Cardiac muscle cell (in vitro differentiated cells and primary cell): ENCODE data around the gene CCDC33. TPM values are rescaled to one million over a fixed set of nuclear protein-coding genes. Genes with fewer than 3 reads are reported as not detected.

Source experiments
- DNase-seq, 2 donors: peaks; one replicate each; pipeline versions ENCODE4 v3.0.0 to v3.0.0-alpha.2; 2010 to 2017; ENCODE audit warnings: low read depth in 1 of 2, low spot score in 1 of 2
- H3K27ac ChIP-seq: fragments of 200-600 bp; sonication (generic); 2 replicates; pipeline ENCODE4 v1.5.1; 2016
- H3K27me3 ChIP-seq: fragments of 200-600 bp; sonication (generic); 2 replicates; pipeline ENCODE4 v1.6.0; 2016; ENCODE audit warnings: control low read depth
- H3K36me3 ChIP-seq: fragments of 200-600 bp; sonication (generic); 2 replicates; pipeline ENCODE4 v1.5.1; 2016; ENCODE audit warnings: control low read depth
- H3K4me1 ChIP-seq: fragments of 200-600 bp; sonication (generic); 2 replicates; pipeline ENCODE4 v1.8.1; 2017; ENCODE audit warnings: low read depth, mild to moderate bottlenecking, mixed run types
- H3K4me3 ChIP-seq: fragments of 200-600 bp; sonication (generic); 2 replicates; pipeline ENCODE4 v1.5.1; 2016; ENCODE audit warnings: mild to moderate bottlenecking
- H3K9me3 ChIP-seq: fragments of 200-600 bp; sonication (generic); 2 replicates; pipeline ENCODE4 v1.5.1; 2017; ENCODE audit warnings: low read depth, mild to moderate bottlenecking, control low read depth
- CTCF ChIP-seq: IDR thresholded peaks from 2 replicates; pipeline ENCODE4 v1.5.1; 2012; ENCODE audit warnings: low read depth, mild to moderate bottlenecking, low read length
- polyA plus RNA-seq: library from polyadenylated mRNA; unstranded; fragments of >200 nt; fragmentation: Nextera tagmentation; extraction: Ambion mirVana; gene quantifications from 2 replicates; pipeline ENCODE4 v1.2.1, GENCODE V29; 2016
- total RNA-seq: library from RNA; depleted of rRNA; stranded (reverse); fragments of >200 nt; gene quantifications from 2 replicates; pipeline ENCODE4 v1.2.3, GENCODE V29; 2016

The CCDC33 gene
- total and polyA plus RNA-seq, 2 experiments from 2014 or later = 3.1 to 9.5 TPM

- Histone ChIP-seq H3K36me3 (no peaks in the 10 kb centered on the region), H3K9me3 (no peaks in the 10 kb centered on the region), H3K27ac (peak overlapping the region; percentile 83), H3K4me3 (no peak overlapping the region), H3K4me1 (peaks cover 47% of the 10 kb centered on the region), H3K27me3 (no peaks in the 10 kb centered on the region)
- DNase-seq = peak; percentile 57 to 95
- TF ChIP-seq CTCF = no peak
These were observed 26.0 kb upstream of the CCDC33 start for GRCh38 chr15:74209997-74210671.

- no peak for TF ChIP-seq CTCF
- Histone ChIP-seq H3K27ac (peak overlapping the region; percentile 83), H3K4me3 (no peak overlapping the region), H3K36me3 (no peaks in the 10 kb centered on the region), H3K4me1 (peaks cover 53% of the 10 kb centered on the region), H3K27me3 (no peaks in the 10 kb centered on the region), H3K9me3 (no peaks in the 10 kb centered on the region)
- DNase-seq = no peak
These were observed 25.4 kb upstream of the CCDC33 start for GRCh38 chr15:74210729-74211128.

- no peaks in the 10 kb centered on the region for H3K36me3 ChIP-seq
- peak overlapping the region; percentile 25 for H3K27ac ChIP-seq
- no peak for TF ChIP-seq CTCF
- no peaks in the 10 kb centered on the region for H3K9me3 ChIP-seq
- DNase-seq = no peak
- peaks cover 53% of the 10 kb centered on the region for H3K4me1 ChIP-seq
- H3K27me3 ChIP-seq = no peaks in the 10 kb centered on the region
- H3K4me3 ChIP-seq = no peak overlapping the region
These were observed 24.5 kb upstream of the CCDC33 start for GRCh38 chr15:74211656-74212055.

GRCh38 chr15:74212494-74212893 lies 23.6 kb upstream of the CCDC33 start:
- Histone ChIP-seq H3K4me3 (no peak overlapping the region), H3K4me1 (peaks cover 53% of the 10 kb centered on the region), H3K27me3 (no peaks in the 10 kb centered on the region), H3K27ac (peak overlapping the region; percentile 25), H3K36me3 (no peaks in the 10 kb centered on the region), H3K9me3 (no peaks in the 10 kb centered on the region)
- no peak for DNase-seq
- TF ChIP-seq CTCF = no peak

GRCh38 chr15:74213858-74214284 lies 22.3 kb upstream of the CCDC33 start:
- H3K27me3 ChIP-seq = no peaks in the 10 kb centered on the region
- no peak for DNase-seq
- peaks cover 47% of the 10 kb centered on the region for H3K4me1 ChIP-seq
- no peaks in the 10 kb centered on the region for H3K36me3 ChIP-seq
- no peak for TF ChIP-seq CTCF
- peak overlapping the region; percentile 42 for H3K27ac ChIP-seq
- no peaks in the 10 kb centered on the region for H3K9me3 ChIP-seq
- no peak overlapping the region for H3K4me3 ChIP-seq
